HEK293T (cell line): ENCODE measurements around the gene NELFA.

ENCODE experiments used
- CTCF ChIA-PET: fragments of 350-600 bp; formaldehyde crosslinking; extraction: SDS; loops from one replicate; lab custom pipeline; 2021; ENCODE audit warnings: antibody characterized with exemption, inconsistent platforms; lab: Yijun Ruan, JAX
- POLR2A ChIA-PET: fragments of 350-600 bp; formaldehyde crosslinking; extraction: SDS; loops from one replicate; lab custom pipeline; 2020; ENCODE audit warnings: antibody characterized with exemption, inconsistent platforms; lab: Yijun Ruan, JAX
- DNase-seq: peaks from one replicate; pipeline ENCODE4 v3.0.0; 2012; ENCODE audit warnings: mixed read lengths; ENCODE audit errors: extremely low spot score
- ARNT ChIP-seq: fragments of 450-650 bp; IDR thresholded peaks from 2 replicates; pipeline ENCODE4 v1.6.1; 2017; ENCODE audit warnings: mild to moderate bottlenecking
- BHLHE40 ChIP-seq: fragments of 450-650 bp; IDR thresholded peaks from 2 replicates; pipeline ENCODE4 v1.6.1; 2016; ENCODE audit warnings: mild to moderate bottlenecking, moderate library complexity, borderline replicate concordance
- CTBP1 ChIP-seq: fragments of 450-650 bp; IDR thresholded peaks from 2 replicates; pipeline ENCODE4 v1.6.1; 2016; ENCODE audit warnings: borderline replicate concordance
- ELF4 ChIP-seq: fragments of 450-650 bp; IDR thresholded peaks from 2 replicates; pipeline ENCODE4 v1.6.1; 2017; ENCODE audit warnings: antibody characterized with exemption
- FOXA1 ChIP-seq: fragments of 450-650 bp; IDR thresholded peaks from 2 replicates; pipeline ENCODE4 v1.6.1; 2016; ENCODE audit warnings: mild to moderate bottlenecking
- FOXK2 ChIP-seq: fragments of 450-650 bp; IDR thresholded peaks from 2 replicates; pipeline ENCODE4 v1.6.1; 2016; ENCODE audit warnings: mild to moderate bottlenecking
- FOXM1 ChIP-seq: fragments of 450-650 bp; IDR thresholded peaks from 2 replicates; pipeline ENCODE4 v1.6.1; 2017; ENCODE audit warnings: mild to moderate bottlenecking, borderline replicate concordance
- HDGF ChIP-seq: fragments of 450-650 bp; IDR thresholded peaks from 2 replicates; pipeline ENCODE4 v1.6.1; 2017; ENCODE audit warnings: antibody characterized with exemption, borderline replicate concordance
- L3MBTL2 ChIP-seq: fragments of 450-650 bp; conservative IDR thresholded peaks from 2 replicates; pipeline ENCODE4 v1.6.1; 2016; ENCODE audit warnings: mild to moderate bottlenecking
- LEF1 ChIP-seq: fragments of 450-650 bp; IDR thresholded peaks from 2 replicates; pipeline ENCODE4 v1.6.1; 2017; ENCODE audit warnings: mild to moderate bottlenecking, borderline replicate concordance
- NFRKB ChIP-seq: fragments of 450-650 bp; IDR thresholded peaks from 2 replicates; pipeline ENCODE4 v1.6.1; 2016; ENCODE audit warnings: mild to moderate bottlenecking, moderate library complexity
- PKNOX1 ChIP-seq: fragments of 450-650 bp; IDR thresholded peaks from 2 replicates; pipeline ENCODE4 v1.6.1; 2016
- SP1 ChIP-seq: fragments of 450-650 bp; IDR thresholded peaks from 2 replicates; pipeline ENCODE4 v1.6.1; 2017
- SUZ12 ChIP-seq: fragments of 450-650 bp; IDR thresholded peaks from 2 replicates; pipeline ENCODE4 v1.6.1; 2016; ENCODE audit warnings: mild to moderate bottlenecking
- TARDBP ChIP-seq: fragments of 450-650 bp; IDR thresholded peaks from 2 replicates; pipeline ENCODE4 v1.6.1; 2016
- ZNF384 ChIP-seq: fragments of 450-650 bp; IDR thresholded peaks from 2 replicates; pipeline ENCODE4 v1.6.1; 2016

Gene NELFA

DNA sequence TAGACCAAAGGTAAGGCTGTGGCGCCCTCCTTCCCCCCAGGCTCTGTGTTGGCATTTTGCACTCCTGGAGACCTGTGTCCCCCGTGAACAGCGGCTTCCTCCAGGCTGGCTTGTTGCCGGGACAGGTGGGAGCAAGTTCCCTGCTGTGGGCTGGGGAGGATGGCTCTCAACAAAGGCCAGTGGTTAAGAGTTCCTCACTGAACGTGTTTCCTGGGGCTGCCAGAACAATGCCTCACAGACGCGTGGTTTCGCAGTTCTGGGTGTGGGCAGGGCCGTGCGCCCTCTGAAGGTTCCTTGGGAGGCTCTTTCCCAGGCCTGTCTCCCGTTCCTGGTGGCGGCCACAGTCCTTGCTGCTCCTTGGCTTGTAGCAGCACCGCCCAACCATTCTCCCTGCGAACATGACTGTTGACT, 33.4 kb downstream of the NELFA start:
- no peak for DNase-seq

DNA sequence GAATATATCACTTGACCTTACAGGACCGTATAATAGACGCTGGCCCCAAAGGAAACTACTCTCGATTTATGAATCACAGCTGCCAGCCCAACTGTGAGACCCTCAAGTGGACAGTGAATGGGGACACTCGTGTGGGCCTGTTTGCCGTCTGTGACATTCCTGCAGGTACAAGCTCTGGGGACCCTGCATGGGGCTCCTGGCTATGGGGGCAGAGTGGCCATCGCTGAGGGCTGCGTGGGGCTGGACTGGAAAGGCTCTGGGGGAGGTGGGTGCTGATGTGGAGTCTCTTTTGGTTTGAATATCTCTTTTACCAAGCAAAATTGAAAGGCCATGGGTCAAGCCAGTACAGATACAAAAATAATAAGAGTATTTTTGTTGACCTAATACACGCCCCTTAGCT, 33.9 kb downstream of the NELFA start:
- no peak for TF ChIP-seq FOXK2
- no peak for TF ChIP-seq BHLHE40
- TF ChIP-seq HDGF: no peak
- TF ChIP-seq NFRKB: no peak
- TF ChIP-seq SP1: no peak
- TF ChIP-seq ZNF384: no peak
- TF ChIP-seq FOXM1: no peak
- TF ChIP-seq ELF4: no peak
- TF ChIP-seq CTBP1: no peak
- no peak for TF ChIP-seq ARNT
- no peak for TF ChIP-seq TARDBP
- no peak for TF ChIP-seq L3MBTL2
- TF ChIP-seq PKNOX1: no peak
- no peak for TF ChIP-seq FOXA1
- TF ChIP-seq SUZ12: no peak
- TF ChIP-seq LEF1: no peak
- CTCF ChIA-PET: interaction anchor here (0.6 to 1.3 kb wide), 2 partner anchors 32 to 226 kb away, joined by 3 to 4 read pairs; no protein-coding TSS in a partner anchor
- POLR2A ChIA-PET: no interaction called here
- DNase-seq: no peak

More for the DNA sequence above, 33.4 kb downstream of the NELFA start:
- ChIA-PET CTCF (interaction anchor here (1.3 kb wide), 1 partner anchor 227 kb away, joined by 3 read pairs; no protein-coding TSS in a partner anchor), POLR2A (no interaction called here)
- TF ChIP-seq HDGF (no peak), LEF1 (no peak), BHLHE40 (no peak), TARDBP (no peak), SP1 (no peak), SUZ12 (no peak), L3MBTL2 (no peak), FOXM1 (no peak), CTBP1 (no peak), ELF4 (no peak), PKNOX1 (no peak), ARNT (no peak), ZNF384 (no peak), NFRKB (no peak), FOXK2 (no peak), FOXA1 (no peak)

DNA sequence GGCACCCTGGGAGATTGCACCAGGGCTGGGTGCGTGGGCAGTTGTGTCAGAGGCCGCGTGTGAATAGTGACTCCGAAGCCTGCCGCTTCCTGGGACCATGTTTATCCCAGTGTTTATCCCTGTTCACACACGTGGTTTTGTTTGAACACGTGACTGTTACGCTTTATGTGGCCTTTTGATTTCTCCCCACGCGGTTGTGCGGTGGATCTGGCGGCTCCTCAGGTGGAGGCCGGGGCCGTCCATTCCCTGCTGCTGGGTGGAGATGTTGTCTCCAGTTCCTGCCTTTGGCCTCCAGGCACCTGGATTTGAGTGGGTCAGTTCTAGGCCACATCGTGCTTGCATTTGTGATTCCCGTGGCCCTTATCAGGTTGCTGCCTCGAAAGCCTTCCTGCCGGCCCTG, 35.1 kb downstream of the NELFA start:
- no peak for TF ChIP-seq PKNOX1
- CTCF ChIA-PET: no interaction called here
- no peak for DNase-seq
- POLR2A ChIA-PET: no interaction called here

DNA sequence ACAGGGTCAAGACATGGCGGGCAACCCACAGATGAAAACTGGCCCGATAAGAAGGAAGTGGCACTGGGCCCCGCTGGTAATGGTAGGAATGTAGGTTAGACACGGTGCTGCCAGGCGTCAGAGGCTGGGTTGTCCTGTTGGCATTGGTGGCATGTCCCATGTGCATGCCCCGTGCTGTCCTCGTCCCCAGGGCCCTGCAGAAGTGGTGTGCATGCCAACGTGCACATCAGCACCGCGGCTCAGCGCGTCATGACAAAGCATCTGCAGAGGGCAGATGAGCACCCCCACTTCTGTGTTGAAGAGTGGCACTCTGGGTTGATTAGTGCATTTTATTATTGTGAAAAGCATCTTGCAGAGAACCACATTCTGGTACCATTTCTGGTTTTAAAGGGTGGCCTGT, 35.6 kb downstream of the NELFA start:
- no peak for TF ChIP-seq ZNF384
- no peak for TF ChIP-seq FOXK2
- TF ChIP-seq NFRKB: no peak
- no peak for TF ChIP-seq SUZ12
- TF ChIP-seq ARNT: no peak
- no peak for TF ChIP-seq PKNOX1
- TF ChIP-seq ELF4: no peak
- no peak for TF ChIP-seq LEF1
- no peak for TF ChIP-seq L3MBTL2
- TF ChIP-seq BHLHE40: no peak
- no peak for TF ChIP-seq FOXM1
- TF ChIP-seq SP1: no peak
- TF ChIP-seq TARDBP: no peak
- TF ChIP-seq FOXA1: no peak
- TF ChIP-seq CTBP1: no peak
- no peak for DNase-seq
- ChIA-PET CTCF (no interaction called here), POLR2A (no interaction called here)

DNA sequence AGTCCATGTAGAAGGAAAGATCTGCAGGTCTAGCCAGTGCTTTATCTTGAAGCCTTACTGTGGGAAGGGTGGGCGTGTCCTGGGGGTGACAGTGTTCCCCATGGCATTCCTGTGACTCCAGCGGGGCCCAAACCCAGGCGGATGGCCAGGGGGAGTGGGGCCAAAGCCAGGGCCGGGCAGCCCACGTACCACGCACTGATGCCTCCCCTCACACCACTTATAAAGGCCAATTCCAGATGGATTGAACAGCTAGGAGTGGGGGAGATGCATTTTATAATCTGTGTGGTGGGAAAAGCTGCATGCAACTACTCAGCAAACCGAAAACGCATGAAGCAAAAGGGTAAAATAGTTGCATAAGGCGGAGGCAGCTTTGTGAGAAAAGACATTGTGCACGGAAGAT, 36.4 kb downstream of the NELFA start:
- DNase-seq: no peak
- TF ChIP-seq NFRKB (no peak), CTBP1 (no peak)
- POLR2A ChIA-PET: no interaction called here
- CTCF ChIA-PET: no interaction called here

GRCh38 chr4:1971456-1972200, 37.1 kb downstream of the NELFA start:
- no peak for DNase-seq
- TF ChIP-seq NFRKB: no peak
- no peak for TF ChIP-seq L3MBTL2
- no peak for TF ChIP-seq FOXK2
- TF ChIP-seq CTBP1: no peak
- no peak for TF ChIP-seq PKNOX1
- TF ChIP-seq ARNT: no peak
- no peak for TF ChIP-seq BHLHE40
- no peak for TF ChIP-seq ELF4
- TF ChIP-seq FOXA1: no peak
- ChIA-PET POLR2A (no interaction called here), CTCF (no interaction called here)
